ENCODE results near the gene ABHD14A. TPM values are rescaled to one million over a fixed set of nuclear protein-coding genes. Genes with fewer than 3 reads are reported as not detected.

The ABHD14A gene
- total and polyA plus RNA-seq, 2 of the 13 experiments (the other 11 are each of a cell fraction or from before 2014, with no cell fraction given): 29.5 to 46.9 TPM

GRCh38 chr3:51968170-51968775, 6.6 kb upstream of the ABHD14A start (continued):
- TF ChIP-seq BCLAF1 (IDR thresholded peaks at IDR 0.05) (no peak), POGZ (CRISPR knock-in tag; IDR thresholded peaks at IDR 0.05) (no peak), ZBTB42 (CRISPR knock-in tag; IDR thresholded peaks at IDR 0.05) (no peak), ZNF281 (CRISPR knock-in tag; IDR thresholded peaks at IDR 0.05; ENCODE audit: borderline replicate concordance) (peak; percentile 92), NR3C1 (CRISPR knock-in tag; IDR thresholded peaks at IDR 0.05) (no peak), CHCHD3 (CRISPR knock-in tag; IDR thresholded peaks at IDR 0.05) (no peak), GMEB1 (CRISPR knock-in tag; IDR thresholded peaks at IDR 0.05; ENCODE audit: borderline replicate concordance) (no peak), ZBTB49 (CRISPR knock-in tag; IDR thresholded peaks at IDR 0.05; ENCODE audit: borderline replicate concordance) (no peak), SIN3A (IDR thresholded peaks at IDR 0.05; ENCODE audit: borderline replicate concordance, low read depth, low read length) (0 out of 2 replicates have a peak, but pooled peaks have one; percentile 47), SMAD9 (CRISPR knock-in tag; IDR thresholded peaks at IDR 0.05) (no peak), PPARG (CRISPR knock-in tag; conservative IDR thresholded peaks at IDR 0.05) (no peak), ZNF781 (CRISPR knock-in tag; IDR thresholded peaks at IDR 0.05; ENCODE audit: borderline replicate concordance, not compliant biosample characterization) (no peak), HOXA7 (CRISPR knock-in tag; IDR thresholded peaks at IDR 0.05) (no peak), ZFAT (CRISPR knock-in tag; conservative IDR thresholded peaks at IDR 0.05) (no peak), RBM39 (IDR thresholded peaks at IDR 0.05; ENCODE audit: low read depth, low read length, poor library complexity, severe bottlenecking) (no peak), ZNF776 (CRISPR knock-in tag; IDR thresholded peaks at IDR 0.05) (no peak), SKI (IDR thresholded peaks at IDR 0.05; ENCODE audit: partially characterized antibody) (no peak), ZNF772 (CRISPR knock-in tag; IDR thresholded peaks at IDR 0.05) (peak; percentile 40; the same call in 1 of the 2 replicates), MAFK (conservative IDR thresholded peaks at IDR 0.05 in 1 of 2, IDR thresholded peaks at IDR 0.05 in 1 of 2; ENCODE audit: low read length in 2 of 2) (no peak), ARNTL (CRISPR knock-in tag; IDR thresholded peaks at IDR 0.05) (no peak)

All from HepG2 (cell line).